Lung (tissue), 12 donors: ENCODE measurements around the gene UGT1A6. TPM values are rescaled to one million over a fixed set of nuclear protein-coding genes. Genes with fewer than 3 reads are reported as not detected.
"Not testable (repeated sequence)": the region's sequence is repeated elsewhere in the genome, so short reads cannot be mapped to it uniquely, and the experiment has no call there.

Experiments
- ATAC-seq: fragments of 200-7000 bp; cut with Tn5 transposase; one replicate; pipeline ENCODE4 v1.9.1; 2020; ENCODE audit warnings: moderate number of reproducible peaks; ENCODE audit not compliant: insufficient read depth, low FRiP score
- DNase-seq, 3 donors: peaks; one replicate each; pipeline ENCODE4 v3.0.0-alpha.2; 2013 to 2017
- H3K27ac ChIP-seq, 2 donors: one replicate each; pipeline ENCODE4 v1.5.1; 2013; ENCODE audit warnings: mild to moderate bottlenecking in 2 of 2, moderate library complexity in 2 of 2, control low read depth in 1 of 2, inconsistent platforms in 1 of 2, low read depth in 1 of 2, low read length in 1 of 2
- H3K27me3 ChIP-seq, 3 donors: one replicate each; pipeline ENCODE4 v1.5.1; 2013; ENCODE audit warnings: low read length in 2 of 3; ENCODE audit not compliant: control insufficient read depth in 3 of 3, insufficient read depth in 3 of 3
- H3K36me3 ChIP-seq, 4 donors: one replicate each; pipeline ENCODE4 v1.5.1; 2013; ENCODE audit warnings: low read length in 4 of 4, mild to moderate bottlenecking in 1 of 4, moderate library complexity in 1 of 4; ENCODE audit not compliant: control insufficient read depth in 4 of 4, insufficient read depth in 4 of 4
- H3K4me1 ChIP-seq, 5 donors: one replicate each; pipeline ENCODE4 v1.5.1; 2013; ENCODE audit warnings: low read length in 5 of 5, mild to moderate bottlenecking in 2 of 5, moderate library complexity in 1 of 5; ENCODE audit not compliant: control insufficient read depth in 5 of 5, insufficient read depth in 5 of 5
- H3K4me3 ChIP-seq: one replicate; pipeline ENCODE4 v1.5.1; 2013; ENCODE audit warnings: mild to moderate bottlenecking, control low read depth, moderate library complexity
- H3K9ac ChIP-seq, 2 donors: one replicate each; pipeline ENCODE4 v1.5.1; 2013; ENCODE audit warnings: low read length in 2 of 2, control low read depth in 1 of 2; ENCODE audit not compliant: insufficient read depth in 1 of 2
- H3K9me3 ChIP-seq, 4 donors: one replicate each; pipeline ENCODE4 v1.5.1; 2013; ENCODE audit warnings: low read length in 3 of 4, mild to moderate bottlenecking in 1 of 4, moderate library complexity in 1 of 4; ENCODE audit not compliant: control insufficient read depth in 4 of 4, insufficient read depth in 3 of 4
- CTCF ChIP-seq: IDR thresholded peaks from 2 replicates; pipeline ENCODE4 v1.5.1; 2012; ENCODE audit warnings: mild to moderate bottlenecking; ENCODE audit errors: control extremely low read depth, extremely low read depth
- WGBS, 2 donors: extraction: QIAGEN DNeasy Blood & Tissue Kit; methylation state at CpG; one replicate each; pipeline ENCODE4 v1.1.7; 2013; 5-methylcytosine and 5-hydroxymethylcytosine counted together
- polyA plus RNA-seq, 2 donors: library from polyadenylated mRNA; stranded (reverse); fragments of 200-250 nt; gene quantifications; one replicate each; pipeline ENCODE4 v1.2.1, GENCODE V29; 2013
- total RNA-seq, 2 donors: library from RNA; depleted of rRNA in 1 of 2; stranded (reverse); fragments of >200 nt in 1 of 2; gene quantifications; one replicate each; pipeline ENCODE4 v1.2.1, GENCODE V29; 2014 to 2021
- donor health status: control.
- donor health status: control.
- donor health status: Bipolar disorder and iron deficiency.
- donor health status: healthy.
- donor health status: DM: yes; HTN: yes; CAD: no.

Gene UGT1A6
- total and polyA plus RNA-seq, 4 donors, result 0.63 to 2.3 (median 1.5) TPM

GRCh38 chr2:233746475-233747282 is 54.0 kb downstream of the UGT1A6 start:
- H3K9me3 ChIP-seq, result peaks cover 0 to 12% (median 3%) of the 10 kb centered on the region in 4 donors
- no peak overlapping the region for H3K9ac ChIP-seq
- no peaks in the 10 kb centered on the region for H3K36me3 ChIP-seq
- whole genome bisulfite sequencing, 2 donors, result 76 to 78% methylated on average over 10 of the region's 10 CpGs
- TF ChIP-seq CTCF, result no peak
- H3K27ac ChIP-seq, result no peak overlapping the region
- DNase-seq (peak in 1 of 3 donors; percentile 1), ATAC-seq (no peak)
- no peak overlapping the region for H3K4me3 ChIP-seq
- H3K4me1 ChIP-seq, result no peaks in the 10 kb centered on the region
- no peaks in the 10 kb centered on the region for H3K27me3 ChIP-seq

GRCh38 chr2:233747283-233747544 is 54.5 kb downstream of the UGT1A6 start:
- no peak overlapping the region for H3K4me3 ChIP-seq
- peaks cover 0 to 12% (median 3%) of the 10 kb centered on the region in 4 donors for H3K9me3 ChIP-seq
- TF ChIP-seq CTCF, result no peak
- H3K27ac ChIP-seq, result no peak overlapping the region
- DNase-seq (no peak), ATAC-seq (no peak)
- no peaks in the 10 kb centered on the region for H3K36me3 ChIP-seq
- WGBS, 2 donors, result 89 to 97% methylated on average over 6 of the region's 6 CpGs
- no peaks in the 10 kb centered on the region for H3K4me1 ChIP-seq
- H3K27me3 ChIP-seq, result no peaks in the 10 kb centered on the region
- no peak overlapping the region for H3K9ac ChIP-seq

- peaks cover 0 to 13% (median 3%) of the 10 kb centered on the region in 4 donors for H3K9me3 ChIP-seq
- H3K27ac ChIP-seq, ATAC-seq, H3K4me1 ChIP-seq, DNase-seq, H3K4me3 ChIP-seq, H3K36me3 ChIP-seq, H3K9ac ChIP-seq, H3K27me3 ChIP-seq: not testable (repeated sequence)
- 82 to 84% methylated on average over 2 of the region's 2 CpGs for WGBS, 2 donors
Observed at GRCh38 chr2:233750689-233751088, 58.0 kb downstream of the UGT1A6 start.

- H3K36me3 ChIP-seq, H3K27me3 ChIP-seq, H3K4me1 ChIP-seq, H3K9ac ChIP-seq, ATAC-seq, H3K27ac ChIP-seq, DNase-seq, H3K4me3 ChIP-seq: not testable (repeated sequence)
- H3K9me3 ChIP-seq, result peaks cover 0 to 13% (median 3%) of the 10 kb centered on the region in 4 donors
- WGBS, 2 donors, result 78 to 87% methylated on average over 2 of the region's 2 CpGs
Observed at GRCh38 chr2:233751212-233752009, 58.7 kb downstream of the UGT1A6 start.
